Measurements from ENCODE around the gene TXN2. TPM values are rescaled to one million over a fixed set of nuclear protein-coding genes. Genes with fewer than 3 reads are reported as not detected.

The TXN2 gene
- total RNA-seq, 1 donor from 2014 or later, result 70.0 TPM

DNA sequence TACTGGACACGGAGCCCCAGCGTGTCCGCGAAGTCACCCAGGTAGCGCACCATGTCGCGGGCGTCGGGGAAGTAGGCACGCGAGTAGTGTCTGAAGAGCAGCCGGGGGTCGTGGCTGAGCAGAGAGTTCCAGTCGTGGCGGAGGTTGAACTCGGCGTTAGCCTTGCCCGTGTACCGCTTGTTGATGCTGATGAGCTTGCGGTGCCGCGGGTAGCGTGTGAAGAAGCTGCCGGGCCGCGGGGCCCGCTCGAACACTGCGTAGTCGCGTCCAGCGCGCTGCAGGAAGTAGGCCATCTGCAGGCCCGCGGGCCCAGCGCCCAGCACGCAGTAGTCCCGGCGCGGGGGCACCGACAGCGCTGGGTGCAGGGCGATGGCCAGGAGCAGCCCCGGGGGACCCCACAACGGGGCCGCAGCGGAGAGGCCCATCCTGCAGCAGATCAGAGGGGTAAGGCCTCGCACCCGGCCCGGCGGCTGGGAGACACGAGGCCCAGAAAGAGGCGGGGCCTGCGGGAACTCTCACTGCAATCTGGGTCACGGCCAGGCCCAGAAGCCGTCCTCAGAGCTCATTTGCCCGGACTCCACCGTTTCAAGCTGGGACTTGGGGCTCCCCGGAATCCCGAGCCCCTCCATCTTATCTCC is 24.7 kb upstream of the TXN2 start:
- Mint-ChIP-seq H3K27me3 (ENCODE audit: unreplicated experiment) (no peaks in the 10 kb centered on the region), H3K36me3 (ENCODE audit: unreplicated experiment) (peaks cover 12% of the 10 kb centered on the region), H3K9me3 (ENCODE audit: unreplicated experiment) (no peaks in the 10 kb centered on the region), H3K27ac (ENCODE audit: unreplicated experiment) (no peak overlapping the region), H3K4me3 (ENCODE audit: unreplicated experiment) (peak overlapping the region; percentile 69), H3K4me1 (ENCODE audit: unreplicated experiment) (peaks cover 18% of the 10 kb centered on the region)
- DNase-seq (ENCODE audit: extremely low spot score, unreplicated experiment), result no peak
- TF ChIP-seq, protein P1, sequence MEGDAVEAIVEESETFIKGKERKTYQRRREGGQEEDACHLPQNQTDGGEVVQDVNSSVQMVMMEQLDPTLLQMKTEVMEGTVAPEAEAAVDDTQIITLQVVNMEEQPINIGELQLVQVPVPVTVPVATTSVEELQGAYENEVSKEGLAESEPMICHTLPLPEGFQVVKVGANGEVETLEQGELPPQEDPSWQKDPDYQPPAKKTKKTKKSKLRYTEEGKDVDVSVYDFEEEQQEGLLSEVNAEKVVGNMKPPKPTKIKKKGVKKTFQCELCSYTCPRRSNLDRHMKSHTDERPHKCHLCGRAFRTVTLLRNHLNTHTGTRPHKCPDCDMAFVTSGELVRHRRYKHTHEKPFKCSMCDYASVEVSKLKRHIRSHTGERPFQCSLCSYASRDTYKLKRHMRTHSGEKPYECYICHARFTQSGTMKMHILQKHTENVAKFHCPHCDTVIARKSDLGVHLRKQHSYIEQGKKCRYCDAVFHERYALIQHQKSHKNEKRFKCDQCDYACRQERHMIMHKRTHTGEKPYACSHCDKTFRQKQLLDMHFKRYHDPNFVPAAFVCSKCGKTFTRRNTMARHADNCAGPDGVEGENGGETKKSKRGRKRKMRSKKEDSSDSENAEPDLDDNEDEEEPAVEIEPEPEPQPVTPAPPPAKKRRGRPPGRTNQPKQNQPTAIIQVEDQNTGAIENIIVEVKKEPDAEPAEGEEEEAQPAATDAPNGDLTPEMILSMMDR (IDR thresholded peaks at IDR 0.05), result no peak

DNA sequence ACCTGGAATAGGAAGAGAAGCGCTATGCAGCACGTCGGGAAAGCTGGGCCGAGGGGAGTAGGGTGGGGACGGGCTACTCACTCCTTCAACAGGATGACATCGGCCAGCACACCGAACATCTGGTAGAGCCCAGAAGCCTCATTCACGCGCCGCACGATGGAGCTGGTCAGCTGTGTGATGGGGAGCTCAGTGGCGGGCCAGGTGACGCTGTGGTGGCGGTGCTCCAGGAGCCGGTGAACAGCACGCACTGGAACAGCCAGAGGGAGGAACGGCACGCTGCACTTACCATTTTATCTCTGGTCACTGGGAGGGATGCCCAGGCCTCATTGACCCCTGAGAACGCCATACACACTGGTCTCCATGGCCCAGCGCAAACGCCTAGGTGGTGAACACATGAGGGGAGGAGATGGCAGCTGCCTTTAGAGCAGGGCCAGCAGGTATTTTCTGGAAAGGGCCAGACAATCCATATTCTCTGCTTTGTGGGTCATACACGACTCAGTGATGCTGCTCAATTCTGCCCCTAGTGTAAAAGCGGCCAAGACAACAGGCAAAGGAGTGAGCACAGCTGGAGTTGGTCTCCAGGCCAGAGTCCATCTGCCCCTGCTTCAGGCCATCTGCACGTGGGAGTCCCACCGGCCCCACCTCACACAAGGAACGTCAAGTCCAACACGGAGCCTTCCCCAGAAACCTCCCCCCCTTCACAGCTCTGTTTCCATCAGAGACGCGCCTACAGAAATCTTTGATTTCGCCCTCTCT is 16.6 kb upstream of the TXN2 start:
- no peaks in the 10 kb centered on the region for H3K27me3 Mint-ChIP-seq (ENCODE audit: unreplicated experiment)
- H3K4me3 Mint-ChIP-seq (ENCODE audit: unreplicated experiment), result no peak overlapping the region

DNA sequence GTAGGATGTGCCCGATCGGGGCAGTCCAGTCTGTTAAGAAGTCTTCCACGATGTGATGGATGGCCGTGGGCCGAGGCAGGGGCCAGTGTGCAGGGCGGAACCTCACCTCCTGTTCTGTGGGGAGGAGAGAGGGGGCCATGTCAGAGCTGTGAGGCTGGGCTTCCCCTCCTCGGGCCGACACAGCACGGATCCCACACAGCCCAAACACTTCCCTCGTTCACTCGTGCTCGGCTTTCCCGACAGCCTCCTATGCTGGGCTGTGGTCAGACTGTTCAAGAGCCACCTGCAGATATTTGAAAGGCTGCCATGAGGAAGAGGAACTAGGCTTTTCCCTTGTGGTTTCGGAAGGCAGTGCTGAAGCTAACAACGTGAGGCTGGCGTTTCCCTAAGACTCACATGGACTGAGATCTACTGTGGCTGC is 12.3 kb upstream of the TXN2 start:
- TF ChIP-seq, protein P1 (IDR thresholded peaks at IDR 0.05), result no peak
- no peaks in the 10 kb centered on the region for H3K27me3 Mint-ChIP-seq (ENCODE audit: unreplicated experiment)
- peaks cover 25% of the 10 kb centered on the region for H3K36me3 Mint-ChIP-seq (ENCODE audit: unreplicated experiment)
- no peaks in the 10 kb centered on the region for H3K4me1 Mint-ChIP-seq (ENCODE audit: unreplicated experiment)
- no peak overlapping the region for H3K4me3 Mint-ChIP-seq (ENCODE audit: unreplicated experiment)
- H3K27ac Mint-ChIP-seq (ENCODE audit: unreplicated experiment), result no peak overlapping the region
- DNase-seq (ENCODE audit: extremely low spot score, unreplicated experiment), result no peak
- H3K9me3 Mint-ChIP-seq (ENCODE audit: unreplicated experiment), result no peaks in the 10 kb centered on the region

More for the DNA sequence above, 16.6 kb upstream of the TXN2 start:
- DNase-seq (ENCODE audit: extremely low spot score, unreplicated experiment), result no peak
- Mint-ChIP-seq H3K9me3 (ENCODE audit: unreplicated experiment) (no peaks in the 10 kb centered on the region), H3K36me3 (ENCODE audit: unreplicated experiment) (peaks cover 22% of the 10 kb centered on the region), H3K27ac (ENCODE audit: unreplicated experiment) (no peak overlapping the region), H3K4me1 (ENCODE audit: unreplicated experiment) (no peaks in the 10 kb centered on the region)
- TF ChIP-seq, protein P1 (IDR thresholded peaks at IDR 0.05), result no peak

DNA sequence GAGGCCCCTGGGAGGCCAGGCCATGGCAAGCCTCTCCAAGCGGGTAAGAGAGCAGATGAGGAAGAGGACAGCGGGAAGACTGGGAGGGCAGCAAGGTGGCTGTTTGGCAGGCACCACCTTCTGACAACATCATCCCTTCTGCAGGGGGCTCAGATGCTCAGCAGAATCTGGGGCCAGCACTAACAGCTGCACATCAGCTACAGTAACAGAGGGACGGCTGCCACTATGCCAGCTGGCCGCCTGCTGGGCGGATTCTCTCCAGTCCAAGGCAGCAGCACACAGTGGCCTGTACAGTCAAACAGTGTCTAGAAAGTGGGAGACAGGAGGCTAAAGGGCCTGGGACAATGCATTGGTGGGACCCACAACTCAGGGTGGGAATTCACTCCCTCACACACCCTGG is 10.7 kb upstream of the TXN2 start:
- TF ChIP-seq, protein P1 (IDR thresholded peaks at IDR 0.05), result no peak
- Mint-ChIP-seq H3K4me1 (ENCODE audit: unreplicated experiment) (no peaks in the 10 kb centered on the region), H3K4me3 (ENCODE audit: unreplicated experiment) (no peak overlapping the region), H3K9me3 (ENCODE audit: unreplicated experiment) (no peaks in the 10 kb centered on the region), H3K27ac (ENCODE audit: unreplicated experiment) (no peak overlapping the region), H3K27me3 (ENCODE audit: unreplicated experiment) (no peaks in the 10 kb centered on the region), H3K36me3 (ENCODE audit: unreplicated experiment) (peaks cover 25% of the 10 kb centered on the region)
- DNase-seq (ENCODE audit: extremely low spot score, unreplicated experiment), result no peak

DNA sequence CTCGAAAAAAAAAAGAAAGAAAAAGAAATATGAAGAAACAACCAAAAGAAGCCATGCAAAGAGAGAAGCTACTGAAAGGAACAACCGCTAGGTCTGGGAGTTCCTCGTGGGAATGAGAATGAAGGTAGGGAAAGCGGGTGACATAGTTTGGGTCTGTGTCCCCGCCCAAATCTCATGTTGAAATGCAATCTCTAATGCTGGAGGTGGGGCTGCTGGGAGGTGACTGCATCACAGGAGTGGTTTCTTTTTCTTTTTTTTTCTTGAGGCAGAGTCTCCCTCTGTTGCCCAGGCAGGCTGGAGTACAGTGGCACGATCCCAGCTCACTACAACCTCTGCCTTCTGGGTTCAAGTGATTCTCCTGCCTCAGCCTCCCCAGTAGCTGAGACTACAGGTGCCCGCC is 9.7 kb upstream of the TXN2 start:
- H3K27me3 Mint-ChIP-seq (ENCODE audit: unreplicated experiment), result no peaks in the 10 kb centered on the region
- no peaks in the 10 kb centered on the region for H3K9me3 Mint-ChIP-seq (ENCODE audit: unreplicated experiment)
- DNase-seq (ENCODE audit: extremely low spot score, unreplicated experiment), result no peak
- H3K36me3 Mint-ChIP-seq (ENCODE audit: unreplicated experiment), result peaks cover 21% of the 10 kb centered on the region
- no peak overlapping the region for H3K27ac Mint-ChIP-seq (ENCODE audit: unreplicated experiment)
- no peak overlapping the region for H3K4me3 Mint-ChIP-seq (ENCODE audit: unreplicated experiment)
- TF ChIP-seq, protein P1 (IDR thresholded peaks at IDR 0.05), result no peak
- no peaks in the 10 kb centered on the region for H3K4me1 Mint-ChIP-seq (ENCODE audit: unreplicated experiment)
